ENCODE results near the gene ERLEC1.
"Not testable (repeated sequence)": the region's sequence is repeated elsewhere in the genome, so short reads cannot be mapped to it uniquely, and the experiment has no call there.

Gene ERLEC1

GRCh38 chr2:53841651-53842050 is 54.8 kb downstream of the ERLEC1 start:
- DNase-seq = not testable (repeated sequence)

DNA sequence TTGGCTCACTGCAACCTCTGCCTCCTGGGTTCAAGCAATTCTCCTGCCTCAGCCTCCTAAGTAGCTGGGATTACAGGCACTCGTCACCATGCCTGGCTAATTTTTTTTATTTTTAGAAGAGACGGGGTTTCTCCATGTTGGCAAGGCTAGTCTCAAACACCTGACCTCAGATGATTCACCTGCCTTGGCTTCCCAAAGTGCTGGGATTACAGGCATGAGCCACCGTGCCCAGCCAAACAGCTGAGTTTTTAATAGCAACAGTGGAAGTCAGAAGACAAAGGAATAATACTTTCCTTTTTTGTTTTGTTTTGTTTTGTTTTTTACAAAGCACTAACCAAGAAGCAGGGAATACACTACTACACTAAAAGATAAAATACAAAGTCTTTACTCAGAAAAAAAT is 56.0 kb downstream of the ERLEC1 start:
- no peak for DNase-seq

GRCh38 chr2:53843595-53843994 is 56.8 kb downstream of the ERLEC1 start:
- DNase-seq = no peak

- DNase-seq = no peak
Measured at GRCh38 chr2:53848062-53848461, 61.2 kb downstream of the ERLEC1 start.

- DNase-seq = not testable (repeated sequence)
Measured at GRCh38 chr2:53851052-53851757, 64.4 kb downstream of the ERLEC1 start.

DNA sequence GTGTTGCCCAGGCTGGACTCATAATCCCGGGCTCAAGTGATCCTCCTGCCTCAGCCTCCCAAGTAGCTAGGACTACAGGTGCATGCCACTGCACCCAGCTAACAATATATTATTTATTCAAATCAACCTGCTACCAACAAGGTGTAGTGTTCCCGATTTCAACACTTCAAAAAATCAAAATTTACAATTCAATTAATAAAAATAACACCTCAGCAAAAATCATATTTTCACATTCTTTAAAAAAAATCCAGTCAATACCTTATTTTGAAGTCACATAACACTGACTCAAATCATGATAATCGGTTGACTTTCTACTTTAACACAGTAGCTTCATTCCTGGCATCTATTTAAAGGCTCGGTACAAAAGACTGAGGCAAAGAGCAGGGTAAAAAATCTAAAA is 65.7 kb downstream of the ERLEC1 start:
- DNase-seq = no peak

GRCh38 chr2:53854678-53855077 is 67.8 kb downstream of the ERLEC1 start:
- DNase-seq = no peak

GRCh38 chr2:53856272-53856671 is 69.4 kb downstream of the ERLEC1 start:
- no peak for DNase-seq

- no peak for DNase-seq
Measured at GRCh38 chr2:53859206-53860181, 72.7 kb downstream of the ERLEC1 start, which contains the start of gene GPR75. Gene GPR75, minus strand, starts transcription at chr2:53859967. Its CDS starts 5,211 bp downstream, at chr2:53854756.

DNA sequence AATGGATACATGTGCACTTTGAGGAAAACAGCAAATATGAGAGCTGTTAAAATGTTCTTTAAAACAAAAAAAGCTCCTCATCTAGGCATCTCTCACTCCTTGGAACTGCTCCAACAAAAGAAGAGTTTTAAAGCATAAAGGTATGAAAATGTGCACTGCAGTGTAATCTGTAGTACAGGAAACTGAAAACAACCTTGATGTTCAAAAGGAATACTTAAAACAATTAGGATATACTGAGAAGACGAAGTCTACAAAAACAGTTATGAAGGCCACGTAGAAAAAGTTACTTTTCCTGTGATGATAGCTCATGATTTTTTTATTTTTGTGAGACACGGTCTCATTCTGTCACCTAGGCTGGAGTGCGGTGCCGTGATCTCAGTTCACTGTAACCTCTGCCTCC is 75.0 kb downstream of the ERLEC1 start:
- DNase-seq = no peak

GRCh38 chr2:53863538-53864227 is 76.8 kb downstream of the ERLEC1 start:
- no peak for DNase-seq

GRCh38 chr2:53865264-53865663 is 78.4 kb downstream of the ERLEC1 start:
- no peak for DNase-seq

- DNase-seq = no peak
Measured at GRCh38 chr2:53865962-53866361, 79.1 kb downstream of the ERLEC1 start.

DNA sequence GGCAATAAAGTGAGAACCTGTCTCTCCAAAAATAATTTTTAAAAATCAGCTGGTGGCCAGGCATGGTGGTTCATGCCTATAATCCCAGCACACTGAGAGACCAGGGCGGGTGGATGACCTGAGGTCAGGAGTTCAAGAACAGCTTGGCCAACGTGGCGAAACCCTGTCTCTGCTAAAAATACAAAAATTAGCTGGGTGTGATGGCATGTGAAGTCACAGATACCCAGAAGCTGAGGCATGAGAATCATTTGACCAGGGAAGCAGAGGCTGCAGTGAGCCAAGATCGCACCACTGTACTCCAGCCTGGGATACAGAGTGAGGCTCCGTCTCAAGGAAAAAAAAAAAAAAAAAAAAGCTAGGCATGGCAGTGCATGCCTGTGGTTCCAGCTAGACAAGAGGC is 80.3 kb downstream of the ERLEC1 start:
- no peak for DNase-seq

GRCh38 chr2:53867773-53868172 is 80.9 kb downstream of the ERLEC1 start:
- no peak for DNase-seq
